ENCODE measurements around the gene CEP170B. TPM values are rescaled to one million over a fixed set of nuclear protein-coding genes. Genes with fewer than 3 reads are reported as not detected.
A peak's percentile ranks its signal among the peaks of the same experiment; 100 is the strongest.

Gene CEP170B
- total RNA-seq, 1 donor from 2014 or later, result 80.4 TPM

- H3K36me3 Mint-ChIP-seq (ENCODE audit: unreplicated experiment), result peaks cover 10% of the 10 kb centered on the region
- H3K4me3 Mint-ChIP-seq (ENCODE audit: unreplicated experiment), result no peak overlapping the region
- H3K27me3 Mint-ChIP-seq (ENCODE audit: unreplicated experiment), result peaks cover 21% of the 10 kb centered on the region
- H3K9me3 Mint-ChIP-seq (ENCODE audit: unreplicated experiment), result peaks cover 19% of the 10 kb centered on the region
- peaks cover 8% of the 10 kb centered on the region for H3K4me1 Mint-ChIP-seq (ENCODE audit: low read depth, unreplicated experiment)
- H3K27ac Mint-ChIP-seq (ENCODE audit: unreplicated experiment), result no peak overlapping the region
- no peak for TF ChIP-seq CTCF (IDR thresholded peaks at IDR 0.05; ENCODE audit: partially characterized antibody, unreplicated experiment)
- peak; percentile 83 for DNase-seq
These were observed 44.3 kb upstream of the CEP170B start for GRCh38 chr14:104820669-104821228.

GRCh38 chr14:104821229-104821945, 43.7 kb upstream of the CEP170B start:
- Mint-ChIP-seq H3K9me3 (ENCODE audit: unreplicated experiment) (peaks cover 22% of the 10 kb centered on the region), H3K36me3 (ENCODE audit: unreplicated experiment) (peaks cover 10% of the 10 kb centered on the region), H3K27me3 (ENCODE audit: unreplicated experiment) (peaks cover 20% of the 10 kb centered on the region), H3K4me3 (ENCODE audit: unreplicated experiment) (no peak overlapping the region), H3K27ac (ENCODE audit: unreplicated experiment) (no peak overlapping the region), H3K4me1 (ENCODE audit: low read depth, unreplicated experiment) (peaks cover 8% of the 10 kb centered on the region)
- no peak for TF ChIP-seq CTCF (IDR thresholded peaks at IDR 0.05; ENCODE audit: partially characterized antibody, unreplicated experiment)
- DNase-seq, result no peak

- H3K9me3 Mint-ChIP-seq (ENCODE audit: unreplicated experiment), result peaks cover 17% of the 10 kb centered on the region
- TF ChIP-seq CTCF (IDR thresholded peaks at IDR 0.05; ENCODE audit: partially characterized antibody, unreplicated experiment), result no peak
- H3K36me3 Mint-ChIP-seq (ENCODE audit: unreplicated experiment), result peaks cover 10% of the 10 kb centered on the region
- no peak for DNase-seq
- H3K4me3 Mint-ChIP-seq (ENCODE audit: unreplicated experiment), result no peak overlapping the region
- H3K27me3 Mint-ChIP-seq (ENCODE audit: unreplicated experiment), result peaks cover 19% of the 10 kb centered on the region
- peaks cover 8% of the 10 kb centered on the region for H3K4me1 Mint-ChIP-seq (ENCODE audit: low read depth, unreplicated experiment)
- H3K27ac Mint-ChIP-seq (ENCODE audit: unreplicated experiment), result no peak overlapping the region
These were observed 43.0 kb upstream of the CEP170B start for GRCh38 chr14:104821971-104822608.

- Mint-ChIP-seq H3K9me3 (ENCODE audit: unreplicated experiment) (peaks cover 22% of the 10 kb centered on the region), H3K27ac (ENCODE audit: unreplicated experiment) (no peak overlapping the region), H3K4me1 (ENCODE audit: low read depth, unreplicated experiment) (peaks cover 8% of the 10 kb centered on the region), H3K27me3 (ENCODE audit: unreplicated experiment) (peaks cover 20% of the 10 kb centered on the region), H3K36me3 (ENCODE audit: unreplicated experiment) (peaks cover 10% of the 10 kb centered on the region), H3K4me3 (ENCODE audit: unreplicated experiment) (no peak overlapping the region)
- TF ChIP-seq CTCF (IDR thresholded peaks at IDR 0.05; ENCODE audit: partially characterized antibody, unreplicated experiment), result no peak
- no peak for DNase-seq
These were observed 42.0 kb upstream of the CEP170B start for GRCh38 chr14:104822821-104823615.

Data from glutamatergic neuron (in vitro differentiated cells).